Mesodermal cell (in vitro differentiated cells): Measurements from ENCODE around the gene TTBK1.

Source experiments
- H3K27ac ChIP-seq: 2 replicates; pipeline ENCODE4 v1.7.0; 2013; ENCODE audit warnings: mild to moderate bottlenecking, low read depth, low read length, moderate library complexity; ENCODE audit not compliant: severe bottlenecking
- H3K36me3 ChIP-seq: 2 replicates; pipeline ENCODE4 v1.7.1; 2013; ENCODE audit warnings: mild to moderate bottlenecking, low read length, moderate library complexity; ENCODE audit not compliant: control insufficient read depth, insufficient read depth
- H3K4me1 ChIP-seq: one replicate; pipeline ENCODE4 v1.7.1; 2013; ENCODE audit warnings: mild to moderate bottlenecking, low read length; ENCODE audit not compliant: insufficient read depth, control insufficient read depth, poor library complexity, severe bottlenecking
- H3K4me3 ChIP-seq: 2 replicates; pipeline ENCODE4 v1.7.0; 2013; ENCODE audit warnings: low read length, control low read depth, mild to moderate bottlenecking; ENCODE audit not compliant: insufficient read depth, poor library complexity, severe bottlenecking; ENCODE audit errors: extremely low read depth
- H3K9me3 ChIP-seq: 2 replicates; pipeline ENCODE4 v1.7.1; 2013; ENCODE audit warnings: mild to moderate bottlenecking, low read length, moderate library complexity; ENCODE audit not compliant: control insufficient read depth
- WGBS, 2 experiments: methylation state at CpG; one replicate each; pipeline ENCODE4 v1.1.5; 2013; ENCODE audit warnings: missing lambda C conversion rate in 2 of 2; ENCODE audit not compliant: insufficient coverage in 2 of 2; 5-methylcytosine and 5-hydroxymethylcytosine counted together

Gene TTBK1

GRCh38 chr6:43263314-43264178 lies 20.3 kb downstream of the TTBK1 start:
- 23 to 52% methylated on average over 6 to 8 of the region's 12 CpGs for WGBS, 2 experiments
- H3K4me1 ChIP-seq = peaks cover 9% of the 10 kb centered on the region
- H3K4me3 ChIP-seq = no peak overlapping the region
- H3K9me3 ChIP-seq = no peaks in the 10 kb centered on the region
- H3K36me3 ChIP-seq = no peaks in the 10 kb centered on the region
- H3K27ac ChIP-seq = no peak overlapping the region

GRCh38 chr6:43264599-43265145 lies 21.4 kb downstream of the TTBK1 start:
- Histone ChIP-seq H3K9me3 (no peaks in the 10 kb centered on the region), H3K4me1 (peaks cover 11% of the 10 kb centered on the region)
- WGBS, 2 experiments = 82 to 88% methylated on average over 5 of the region's 5 CpGs

GRCh38 chr6:43265564-43265963 lies 22.3 kb downstream of the TTBK1 start:
- H3K36me3 ChIP-seq = no peaks in the 10 kb centered on the region
- peaks cover 14% of the 10 kb centered on the region for H3K4me1 ChIP-seq
- H3K4me3 ChIP-seq = no peak overlapping the region
- H3K9me3 ChIP-seq = no peaks in the 10 kb centered on the region
- 69 to 79% methylated on average over 3 to 4 of the region's 6 CpGs for WGBS, 2 experiments
- no peak overlapping the region for H3K27ac ChIP-seq

More at GRCh38 chr6:43264599-43265145, 21.4 kb downstream of the TTBK1 start:
- H3K4me3 ChIP-seq = no peak overlapping the region
- H3K27ac ChIP-seq = no peak overlapping the region
- H3K36me3 ChIP-seq = no peaks in the 10 kb centered on the region

GRCh38 chr6:43267619-43268354 lies 24.5 kb downstream of the TTBK1 start:
- WGBS, 2 experiments = 21% methylated on average over 6 to 7 of the region's 7 CpGs
- Histone ChIP-seq H3K4me1 (peaks cover 14% of the 10 kb centered on the region), H3K36me3 (no peaks in the 10 kb centered on the region), H3K27ac (no peak overlapping the region), H3K4me3 (no peak overlapping the region), H3K9me3 (no peaks in the 10 kb centered on the region)

GRCh38 chr6:43268355-43268700 lies 25.0 kb downstream of the TTBK1 start:
- Histone ChIP-seq H3K27ac (no peak overlapping the region), H3K9me3 (no peaks in the 10 kb centered on the region), H3K36me3 (no peaks in the 10 kb centered on the region), H3K4me1 (peaks cover 14% of the 10 kb centered on the region), H3K4me3 (no peak overlapping the region)
- WGBS, 2 experiments = 91 to 100% methylated on average over 2 to 3 of the region's 3 CpGs

GRCh38 chr6:43268782-43269272 lies 25.5 kb downstream of the TTBK1 start:
- WGBS, 2 experiments = 81 to 100% methylated on average over 7 of the region's 10 CpGs
- no peak overlapping the region for H3K27ac ChIP-seq
- no peaks in the 10 kb centered on the region for H3K36me3 ChIP-seq
- no peaks in the 10 kb centered on the region for H3K9me3 ChIP-seq
- peaks cover 14% of the 10 kb centered on the region for H3K4me1 ChIP-seq
- no peak overlapping the region for H3K4me3 ChIP-seq

GRCh38 chr6:43269273-43270007 lies 26.2 kb downstream of the TTBK1 start:
- 13 to 26% methylated on average over 26 to 37 of the region's 44 CpGs for WGBS, 2 experiments
- H3K4me1 ChIP-seq = peaks cover 14% of the 10 kb centered on the region
- no peak overlapping the region for H3K27ac ChIP-seq
- H3K4me3 ChIP-seq = no peak overlapping the region
- H3K9me3 ChIP-seq = no peaks in the 10 kb centered on the region
- no peaks in the 10 kb centered on the region for H3K36me3 ChIP-seq

GRCh38 chr6:43271103-43271815 lies 28.0 kb downstream of the TTBK1 start:
- H3K27ac ChIP-seq = no peak overlapping the region
- no peak overlapping the region for H3K4me3 ChIP-seq
- peaks cover 25% of the 10 kb centered on the region for H3K4me1 ChIP-seq
- H3K36me3 ChIP-seq = no peaks in the 10 kb centered on the region
- 94% methylated on average over 4 to 8 of the region's 8 CpGs for WGBS, 2 experiments
- H3K9me3 ChIP-seq = no peaks in the 10 kb centered on the region

GRCh38 chr6:43271944-43272343 lies 28.7 kb downstream of the TTBK1 start:
- H3K27ac ChIP-seq = no peak overlapping the region
- no peaks in the 10 kb centered on the region for H3K36me3 ChIP-seq
- no peaks in the 10 kb centered on the region for H3K9me3 ChIP-seq
- no peak overlapping the region for H3K4me3 ChIP-seq
- H3K4me1 ChIP-seq = peaks cover 25% of the 10 kb centered on the region

GRCh38 chr6:43273707-43274106 lies 30.4 kb downstream of the TTBK1 start:
- Histone ChIP-seq H3K9me3 (no peaks in the 10 kb centered on the region), H3K36me3 (no peaks in the 10 kb centered on the region), H3K4me1 (peaks cover 27% of the 10 kb centered on the region), H3K4me3 (no peak overlapping the region), H3K27ac (no peak overlapping the region)
- WGBS, 2 experiments = 73% methylated on average over 2 of the region's 2 CpGs; no CpG with 5 or more reads in 1 of the 2 experiments
